WTC11 (cell line): ENCODE data around the gene PPP1R26. TPM values are rescaled to one million over a fixed set of nuclear protein-coding genes. Genes with fewer than 3 reads are reported as not detected.

ENCODE experiments used
- ATAC-seq: fragments of 200-7000 bp; cut with Tn5 transposase; 2 replicates; pipeline ENCODE4 v1.10.0; 2021; ENCODE audit warnings: mild to moderate bottlenecking, moderate library complexity
- CTCF ChIA-PET: fragments of 300-600 bp; sonication (Branson Sonifier 250); formaldehyde crosslinking; loops from one replicate; lab custom pipeline; 2021; ENCODE audit warnings: antibody characterized with exemption; lab: Charles Lee
- POLR2A ChIA-PET: fragments of 350-600 bp; sonication (Branson Sonifier 250); formaldehyde crosslinking; loops from one replicate; lab custom pipeline; 2021; ENCODE audit warnings: antibody characterized with exemption; lab: Charles Lee
- DNase-seq: peaks from one replicate; pipeline ENCODE4 v3.0.0; 2021; ENCODE audit warnings: low spot score
- H3K27ac Mint-ChIP-seq: 2 replicates; pipeline ENCODE4 v1.8.0; 2021; ENCODE audit warnings: mixed read lengths
- H3K27me3 Mint-ChIP-seq: 2 replicates; pipeline ENCODE4 v1.8.0; 2021; ENCODE audit warnings: low read depth, mild to moderate bottlenecking, moderate library complexity, mixed read lengths
- H3K36me3 Mint-ChIP-seq: 2 replicates; pipeline ENCODE4 v1.8.0; 2021; ENCODE audit warnings: mixed read lengths
- H3K4me1 Mint-ChIP-seq: 2 replicates; pipeline ENCODE4 v1.8.0; 2022; ENCODE audit warnings: mixed read lengths
- H3K4me3 Mint-ChIP-seq: 2 replicates; pipeline ENCODE4 v1.8.0; 2021; ENCODE audit warnings: mild to moderate bottlenecking, moderate library complexity, mixed read lengths
- H3K9me3 Mint-ChIP-seq: 2 replicates; pipeline ENCODE4 v1.8.0; 2021; ENCODE audit warnings: mixed read lengths
- AFF4 ChIP-seq: sonication (generic); formaldehyde crosslinking; IDR thresholded peaks from 2 replicates; pipeline ENCODE4 v1.8.1; 2023; ENCODE audit warnings: mild to moderate bottlenecking, missing genetic modification reagents, borderline replicate concordance
- ATF1 ChIP-seq: sonication (generic); formaldehyde crosslinking; IDR thresholded peaks from 2 replicates; pipeline ENCODE4 v1.8.1; 2023; ENCODE audit warnings: mild to moderate bottlenecking, moderate library complexity, missing genetic modification reagents
- ATF6 ChIP-seq: sonication (generic); formaldehyde crosslinking; IDR thresholded peaks from 2 replicates; pipeline ENCODE4 v1.8.1; 2023; ENCODE audit warnings: mild to moderate bottlenecking, missing genetic modification reagents
- ELF4 ChIP-seq: sonication (generic); formaldehyde crosslinking; IDR thresholded peaks from 2 replicates; pipeline ENCODE4 v1.8.1; 2022; ENCODE audit warnings: low read depth, mild to moderate bottlenecking, moderate library complexity, missing genetic modification reagents
- FOXP4 ChIP-seq: sonication (generic); formaldehyde crosslinking; IDR thresholded peaks from 2 replicates; pipeline ENCODE4 v1.8.0; 2022; ENCODE audit warnings: mild to moderate bottlenecking, missing genetic modification reagents
- GABPB1 ChIP-seq: sonication (generic); formaldehyde crosslinking; IDR thresholded peaks from 2 replicates; pipeline ENCODE4 v1.8.1; 2023; ENCODE audit warnings: mild to moderate bottlenecking, missing genetic modification reagents
- GTF2I ChIP-seq: fragments of 250-450 bp; sonication (Bioruptor Pico); conservative IDR thresholded peaks from 2 replicates; pipeline ENCODE4 v1.4.0; 2021; ENCODE audit warnings: mild to moderate bottlenecking
- NFE2L1 ChIP-seq: sonication (generic); formaldehyde crosslinking; IDR thresholded peaks from 2 replicates; pipeline ENCODE4 v1.8.1; 2023; ENCODE audit warnings: missing genetic modification reagents
- RORB ChIP-seq: fragments of 250-450 bp; sonication (Bioruptor Pico); IDR thresholded peaks from 2 replicates; pipeline ENCODE4 v1.9.0; 2021; ENCODE audit warnings: mild to moderate bottlenecking
- SMAD3 ChIP-seq: sonication (generic); formaldehyde crosslinking; IDR thresholded peaks from 2 replicates; pipeline ENCODE4 v1.8.0; 2022; ENCODE audit warnings: missing genetic modification reagents, mild to moderate bottlenecking, borderline replicate concordance
- SP1 ChIP-seq: sonication (generic); formaldehyde crosslinking; conservative IDR thresholded peaks from 2 replicates; pipeline ENCODE4 v1.8.1; 2022; ENCODE audit warnings: missing genetic modification reagents
- TEAD1 ChIP-seq: sonication (generic); formaldehyde crosslinking; IDR thresholded peaks from 2 replicates; pipeline ENCODE4 v1.8.0; 2022; ENCODE audit warnings: mild to moderate bottlenecking, missing genetic modification reagents
- USF1 ChIP-seq: sonication (generic); formaldehyde crosslinking; IDR thresholded peaks from 2 replicates; pipeline ENCODE4 v1.8.0; 2022; ENCODE audit warnings: mild to moderate bottlenecking, missing genetic modification reagents
- ZBTB21 ChIP-seq: sonication (generic); formaldehyde crosslinking; IDR thresholded peaks from 2 replicates; pipeline ENCODE4 v1.8.1; 2023; ENCODE audit warnings: mild to moderate bottlenecking, missing genetic modification reagents, borderline replicate concordance
- ZNF121 ChIP-seq: sonication (generic); formaldehyde crosslinking; IDR thresholded peaks from 2 replicates; pipeline ENCODE4 v1.8.0; 2023; ENCODE audit warnings: missing genetic modification reagents
- ZNF317 ChIP-seq: sonication (generic); formaldehyde crosslinking; IDR thresholded peaks from 2 replicates; pipeline ENCODE4 v1.8.1; 2023; ENCODE audit warnings: low read depth, mild to moderate bottlenecking, moderate library complexity, missing genetic modification reagents, borderline replicate concordance
- total RNA-seq: library from RNA; stranded (reverse); gene quantifications from 3 replicates; pipeline ENCODE4 v1.2.3, GENCODE V29; 2021
- TF ChIP-seq, protein P1 (sequence below): fragments of 250-450 bp; sonication (Bioruptor Pico); IDR thresholded peaks from 2 replicates; pipeline ENCODE4 v1.9.0; 2021; ENCODE audit warnings: mild to moderate bottlenecking, borderline replicate concordance
- TF ChIP-seq, protein P2 (sequence below): fragments of 200-600 bp; IDR thresholded peaks from 2 replicates; pipeline ENCODE4 v1.8.0; 2022; ENCODE audit warnings: antibody characterized with exemption

The PPP1R26 gene
- total RNA-seq, 1 experiment from 2014 or later, result 44.4 TPM

DNA sequence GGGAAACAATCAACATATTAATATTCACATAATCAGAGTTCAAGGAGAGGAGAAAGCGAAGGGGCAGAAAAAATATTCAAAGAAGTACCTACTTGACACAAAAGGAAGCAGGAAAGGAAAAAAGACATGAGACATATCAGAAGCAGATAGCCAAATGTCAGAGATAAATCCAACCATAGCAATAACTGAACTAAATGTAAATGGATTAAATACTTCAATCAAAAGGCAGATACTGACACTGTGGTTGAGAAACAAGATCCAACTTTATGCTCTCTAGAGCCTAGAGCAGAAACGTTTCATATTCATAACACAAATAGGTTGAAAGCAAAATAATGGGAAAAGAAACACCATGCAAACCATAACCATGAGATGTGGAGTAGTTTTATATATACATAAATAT lies 29.9 kb downstream of the PPP1R26 start (continued):
- no peak for TF ChIP-seq AFF4 (CRISPR knock-in tag)
- no peak for TF ChIP-seq RORB (CRISPR knock-in tag)
- TF ChIP-seq ZBTB21, result no peak

DNA sequence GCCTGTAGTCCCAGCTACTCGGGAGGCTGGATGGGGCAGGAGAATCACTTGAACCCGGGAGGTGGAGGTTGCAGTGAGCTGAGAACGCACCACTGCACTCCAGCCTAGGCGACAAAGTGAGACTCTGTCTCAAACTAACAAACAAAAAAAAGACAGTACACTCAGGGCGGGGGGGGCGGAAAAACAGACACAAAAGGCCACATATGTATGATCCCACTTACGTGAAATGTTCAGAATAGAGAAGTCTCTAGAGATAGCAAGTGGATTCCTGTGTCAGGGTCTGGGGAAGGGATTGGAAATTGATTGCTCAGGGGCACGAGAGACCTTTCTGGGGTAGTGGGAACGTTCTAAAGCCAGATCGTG lies 32.6 kb downstream of the PPP1R26 start:
- DNase-seq (peak; percentile 2), ATAC-seq (no peak)
- no peaks in the 10 kb centered on the region for H3K4me1 Mint-ChIP-seq
- H3K9me3 Mint-ChIP-seq, result no peaks in the 10 kb centered on the region; the same call in 1 of the 2 replicates
- no peak overlapping the region for H3K4me3 Mint-ChIP-seq
- ChIA-PET CTCF (interaction anchor here (1.3 kb wide), 2 partner anchors 8 to 14 kb away, joined by 3 to 6 read pairs; no protein-coding TSS in a partner anchor), POLR2A (no interaction called here)
- no peak for TF ChIP-seq ELF4 (CRISPR knock-in tag)
- no peak for TF ChIP-seq FOXP4 (CRISPR knock-in tag)
- TF ChIP-seq ZNF121 (CRISPR knock-in tag), result no peak
- no peak for TF ChIP-seq SMAD3 (CRISPR knock-in tag)
- TF ChIP-seq NFE2L1, result no peak
- TF ChIP-seq ATF6 (CRISPR knock-in tag), result no peak
- TF ChIP-seq TEAD1 (CRISPR knock-in tag), result no peak
- no peaks in the 10 kb centered on the region for H3K27me3 Mint-ChIP-seq
- H3K36me3 Mint-ChIP-seq, result no peaks in the 10 kb centered on the region
- H3K27ac Mint-ChIP-seq, result no peak overlapping the region; the same call in 1 of the 2 replicates

DNA sequence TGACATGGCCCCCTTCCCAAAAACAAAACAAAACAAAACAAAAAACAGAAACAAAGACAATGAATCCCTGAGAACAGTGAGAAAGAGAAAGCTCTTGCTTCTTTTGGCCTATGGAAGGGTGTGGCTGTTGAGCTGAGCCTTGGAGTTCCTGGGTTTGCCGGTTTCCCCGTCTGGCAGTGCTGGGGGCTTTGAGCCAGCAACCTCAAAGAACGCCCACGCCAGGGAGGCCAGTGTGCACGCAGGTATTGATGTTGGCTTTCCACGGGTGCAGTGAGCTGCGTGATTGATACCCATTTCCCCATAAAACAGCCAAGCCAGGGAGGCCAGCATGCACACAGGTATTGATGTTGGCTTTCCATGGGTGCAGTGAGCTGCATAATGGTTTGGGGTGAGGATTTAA lies 33.3 kb downstream of the PPP1R26 start:
- Mint-ChIP-seq H3K36me3 (no peaks in the 10 kb centered on the region), H3K9me3 (no peaks in the 10 kb centered on the region; the same call in 1 of the 2 replicates), H3K27ac (peak overlapping the region; percentile 42; the same call in 1 of the 2 replicates), H3K4me1 (no peaks in the 10 kb centered on the region), H3K4me3 (no peak overlapping the region), H3K27me3 (no peaks in the 10 kb centered on the region)
- ChIA-PET POLR2A (no interaction called here), CTCF (interaction anchor here (1.3 kb wide), 2 partner anchors 8 to 14 kb away, joined by 3 to 6 read pairs; no protein-coding TSS in a partner anchor)
- DNase-seq, result peak; percentile 3
- no peak for ATAC-seq
- TF ChIP-seq, protein P1, sequence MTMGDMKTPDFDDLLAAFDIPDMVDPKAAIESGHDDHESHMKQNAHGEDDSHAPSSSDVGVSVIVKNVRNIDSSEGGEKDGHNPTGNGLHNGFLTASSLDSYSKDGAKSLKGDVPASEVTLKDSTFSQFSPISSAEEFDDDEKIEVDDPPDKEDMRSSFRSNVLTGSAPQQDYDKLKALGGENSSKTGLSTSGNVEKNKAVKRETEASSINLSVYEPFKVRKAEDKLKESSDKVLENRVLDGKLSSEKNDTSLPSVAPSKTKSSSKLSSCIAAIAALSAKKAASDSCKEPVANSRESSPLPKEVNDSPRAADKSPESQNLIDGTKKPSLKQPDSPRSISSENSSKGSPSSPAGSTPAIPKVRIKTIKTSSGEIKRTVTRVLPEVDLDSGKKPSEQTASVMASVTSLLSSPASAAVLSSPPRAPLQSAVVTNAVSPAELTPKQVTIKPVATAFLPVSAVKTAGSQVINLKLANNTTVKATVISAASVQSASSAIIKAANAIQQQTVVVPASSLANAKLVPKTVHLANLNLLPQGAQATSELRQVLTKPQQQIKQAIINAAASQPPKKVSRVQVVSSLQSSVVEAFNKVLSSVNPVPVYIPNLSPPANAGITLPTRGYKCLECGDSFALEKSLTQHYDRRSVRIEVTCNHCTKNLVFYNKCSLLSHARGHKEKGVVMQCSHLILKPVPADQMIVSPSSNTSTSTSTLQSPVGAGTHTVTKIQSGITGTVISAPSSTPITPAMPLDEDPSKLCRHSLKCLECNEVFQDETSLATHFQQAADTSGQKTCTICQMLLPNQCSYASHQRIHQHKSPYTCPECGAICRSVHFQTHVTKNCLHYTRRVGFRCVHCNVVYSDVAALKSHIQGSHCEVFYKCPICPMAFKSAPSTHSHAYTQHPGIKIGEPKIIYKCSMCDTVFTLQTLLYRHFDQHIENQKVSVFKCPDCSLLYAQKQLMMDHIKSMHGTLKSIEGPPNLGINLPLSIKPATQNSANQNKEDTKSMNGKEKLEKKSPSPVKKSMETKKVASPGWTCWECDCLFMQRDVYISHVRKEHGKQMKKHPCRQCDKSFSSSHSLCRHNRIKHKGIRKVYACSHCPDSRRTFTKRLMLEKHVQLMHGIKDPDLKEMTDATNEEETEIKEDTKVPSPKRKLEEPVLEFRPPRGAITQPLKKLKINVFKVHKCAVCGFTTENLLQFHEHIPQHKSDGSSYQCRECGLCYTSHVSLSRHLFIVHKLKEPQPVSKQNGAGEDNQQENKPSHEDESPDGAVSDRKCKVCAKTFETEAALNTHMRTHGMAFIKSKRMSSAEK (CRISPR knock-in tag), result no peak
- TF ChIP-seq ATF1 (CRISPR knock-in tag) (no peak), USF1 (CRISPR knock-in tag) (no peak), GABPB1 (CRISPR knock-in tag) (no peak), ELF4 (CRISPR knock-in tag) (no peak), ZNF317 (CRISPR knock-in tag) (no peak), GTF2I (CRISPR knock-in tag) (no peak), SP1 (CRISPR knock-in tag) (no peak)
- TF ChIP-seq, protein P2, sequence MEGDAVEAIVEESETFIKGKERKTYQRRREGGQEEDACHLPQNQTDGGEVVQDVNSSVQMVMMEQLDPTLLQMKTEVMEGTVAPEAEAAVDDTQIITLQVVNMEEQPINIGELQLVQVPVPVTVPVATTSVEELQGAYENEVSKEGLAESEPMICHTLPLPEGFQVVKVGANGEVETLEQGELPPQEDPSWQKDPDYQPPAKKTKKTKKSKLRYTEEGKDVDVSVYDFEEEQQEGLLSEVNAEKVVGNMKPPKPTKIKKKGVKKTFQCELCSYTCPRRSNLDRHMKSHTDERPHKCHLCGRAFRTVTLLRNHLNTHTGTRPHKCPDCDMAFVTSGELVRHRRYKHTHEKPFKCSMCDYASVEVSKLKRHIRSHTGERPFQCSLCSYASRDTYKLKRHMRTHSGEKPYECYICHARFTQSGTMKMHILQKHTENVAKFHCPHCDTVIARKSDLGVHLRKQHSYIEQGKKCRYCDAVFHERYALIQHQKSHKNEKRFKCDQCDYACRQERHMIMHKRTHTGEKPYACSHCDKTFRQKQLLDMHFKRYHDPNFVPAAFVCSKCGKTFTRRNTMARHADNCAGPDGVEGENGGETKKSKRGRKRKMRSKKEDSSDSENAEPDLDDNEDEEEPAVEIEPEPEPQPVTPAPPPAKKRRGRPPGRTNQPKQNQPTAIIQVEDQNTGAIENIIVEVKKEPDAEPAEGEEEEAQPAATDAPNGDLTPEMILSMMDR, result no peak
